Lung (tissue), 12 donors: ENCODE data around the gene SMCHD1. TPM values are rescaled to one million over a fixed set of nuclear protein-coding genes. Genes with fewer than 3 reads are reported as not detected.
"Not testable (repeated sequence)": the region's sequence is repeated elsewhere in the genome, so short reads cannot be mapped to it uniquely, and the experiment has no call there.

Source experiments
- ATAC-seq: fragments of 200-7000 bp; cut with Tn5 transposase; one replicate; pipeline ENCODE4 v1.9.1; 2020; ENCODE audit warnings: moderate number of reproducible peaks; ENCODE audit not compliant: insufficient read depth, low FRiP score
- DNase-seq, 3 donors: peaks; one replicate each; pipeline ENCODE4 v3.0.0-alpha.2; 2013 to 2017
- H3K27ac ChIP-seq, 2 donors: one replicate each; pipeline ENCODE4 v1.5.1; 2013; ENCODE audit warnings: mild to moderate bottlenecking in 2 of 2, moderate library complexity in 2 of 2, control low read depth in 1 of 2, inconsistent platforms in 1 of 2, low read depth in 1 of 2, low read length in 1 of 2
- H3K27me3 ChIP-seq, 3 donors: one replicate each; pipeline ENCODE4 v1.5.1; 2013; ENCODE audit warnings: low read length in 2 of 3; ENCODE audit not compliant: control insufficient read depth in 3 of 3, insufficient read depth in 3 of 3
- H3K36me3 ChIP-seq, 4 donors: one replicate each; pipeline ENCODE4 v1.5.1; 2013; ENCODE audit warnings: low read length in 4 of 4, mild to moderate bottlenecking in 1 of 4, moderate library complexity in 1 of 4; ENCODE audit not compliant: control insufficient read depth in 4 of 4, insufficient read depth in 4 of 4
- H3K4me1 ChIP-seq, 5 donors: one replicate each; pipeline ENCODE4 v1.5.1; 2013; ENCODE audit warnings: low read length in 5 of 5, mild to moderate bottlenecking in 2 of 5, moderate library complexity in 1 of 5; ENCODE audit not compliant: control insufficient read depth in 5 of 5, insufficient read depth in 5 of 5
- H3K4me3 ChIP-seq: one replicate; pipeline ENCODE4 v1.5.1; 2013; ENCODE audit warnings: mild to moderate bottlenecking, control low read depth, moderate library complexity
- H3K9ac ChIP-seq, 2 donors: one replicate each; pipeline ENCODE4 v1.5.1; 2013; ENCODE audit warnings: low read length in 2 of 2, control low read depth in 1 of 2; ENCODE audit not compliant: insufficient read depth in 1 of 2
- H3K9me3 ChIP-seq, 4 donors: one replicate each; pipeline ENCODE4 v1.5.1; 2013; ENCODE audit warnings: low read length in 3 of 4, mild to moderate bottlenecking in 1 of 4, moderate library complexity in 1 of 4; ENCODE audit not compliant: control insufficient read depth in 4 of 4, insufficient read depth in 3 of 4
- CTCF ChIP-seq: IDR thresholded peaks from 2 replicates; pipeline ENCODE4 v1.5.1; 2012; ENCODE audit warnings: mild to moderate bottlenecking; ENCODE audit errors: control extremely low read depth, extremely low read depth
- WGBS, 2 donors: extraction: QIAGEN DNeasy Blood & Tissue Kit; methylation state at CpG; one replicate each; pipeline ENCODE4 v1.1.7; 2013; 5-methylcytosine and 5-hydroxymethylcytosine counted together
- polyA plus RNA-seq, 2 donors: library from polyadenylated mRNA; stranded (reverse); fragments of 200-250 nt; gene quantifications; one replicate each; pipeline ENCODE4 v1.2.1, GENCODE V29; 2013
- total RNA-seq, 2 donors: library from RNA; depleted of rRNA in 1 of 2; stranded (reverse); fragments of >200 nt in 1 of 2; gene quantifications; one replicate each; pipeline ENCODE4 v1.2.1, GENCODE V29; 2014 to 2021
- donor health status: control.
- donor health status: control.
- donor health status: Bipolar disorder and iron deficiency.
- donor health status: healthy.
- donor health status: DM: yes; HTN: yes; CAD: no.

Gene SMCHD1
- total and polyA plus RNA-seq, 4 donors = 7.3 to 179 (median 31.4) TPM

GRCh38 chr18:2656981-2657512, 1.5 kb downstream of the SMCHD1 start:
- Histone ChIP-seq H3K4me3 (peak overlapping the region; percentile 100), H3K4me1 (peaks cover 2 to 17% (median 9%) of the 10 kb centered on the region in 5 donors), H3K9me3 (no peaks in the 10 kb centered on the region), H3K27ac (peak overlapping the region; percentile 97 to 100), H3K36me3 (peaks cover 0 to 2% (median 0%) of the 10 kb centered on the region in 4 donors), H3K9ac (peak overlapping the region; percentile 90 to 95), H3K27me3 (peaks cover 0 to 6% (median 0%) of the 10 kb centered on the region in 3 donors)
- WGBS, 2 donors = 2 to 3% methylated on average over 12 of the region's 12 CpGs
- no peak for TF ChIP-seq CTCF
- DNase-seq (peak in 2 of 3 donors; percentile 29 to 41), ATAC-seq (no peak)

GRCh38 chr18:2657788-2658458, 2.4 kb downstream of the SMCHD1 start:
- peaks cover 0 to 2% (median 0%) of the 10 kb centered on the region in 4 donors for H3K36me3 ChIP-seq
- DNase-seq (peak in 2 of 3 donors; percentile 28 to 29), ATAC-seq (no peak)
- no peaks in the 10 kb centered on the region for H3K9me3 ChIP-seq
- peaks cover 0 to 4% (median 0%) of the 10 kb centered on the region in 3 donors for H3K27me3 ChIP-seq
- TF ChIP-seq CTCF = no peak
- no peak overlapping the region for H3K9ac ChIP-seq
- WGBS, 2 donors = 45 to 50% methylated on average over 12 of the region's 12 CpGs
- H3K4me3 ChIP-seq = no peak overlapping the region
- H3K27ac ChIP-seq = peak overlapping the region; percentile 35 to 40
- H3K4me1 ChIP-seq = peaks cover 2 to 17% (median 9%) of the 10 kb centered on the region in 5 donors

- peaks cover 0 to 13% (median 10%) of the 10 kb centered on the region in 5 donors for H3K4me1 ChIP-seq
- not testable (repeated sequence) for H3K27me3 ChIP-seq
- WGBS, 2 donors = 92 to 99% methylated on average over 3 of the region's 3 CpGs
These were observed 5.3 kb downstream of the SMCHD1 start for GRCh38 chr18:2660849-2661248.

GRCh38 chr18:2662288-2662687, 6.8 kb downstream of the SMCHD1 start:
- not testable (repeated sequence) for H3K9me3 ChIP-seq, H3K36me3 ChIP-seq, H3K9ac ChIP-seq, H3K27me3 ChIP-seq, H3K27ac ChIP-seq, DNase-seq, ATAC-seq, H3K4me3 ChIP-seq
- 93 to 94% methylated on average over 7 of the region's 7 CpGs for WGBS, 2 donors
- H3K4me1 ChIP-seq = peaks cover 0 to 13% (median 10%) of the 10 kb centered on the region in 5 donors

More at GRCh38 chr18:2660849-2661248, 5.3 kb downstream of the SMCHD1 start:
- not testable (repeated sequence) for H3K27ac ChIP-seq, ATAC-seq, H3K36me3 ChIP-seq, DNase-seq, H3K9me3 ChIP-seq, H3K9ac ChIP-seq, H3K4me3 ChIP-seq
